ENCODE results near the gene DUSP10.

- TF ChIP-seq POLR2A (IDR thresholded peaks at IDR 0.05) (no peak), CTCF (IDR thresholded peaks at IDR 0.05) (no peak), POLR2AphosphoS5 (IDR thresholded peaks at IDR 0.05) (no peak)
Measured at GRCh38 chr1:221780175-221780574, 38.3 kb upstream of the DUSP10 start.

Measured in prostate gland (tissue), 2 donors.